Measurements from ENCODE around the gene MAN1C1.

- TF ChIP-seq CTCF (IDR thresholded peaks at IDR 0.05) (no peak), EZH2 (IDR thresholded peaks at IDR 0.05; ENCODE audit: borderline replicate concordance, insufficient read depth, low read depth, low read length, poor library complexity, severe bottlenecking) (no peak)
Measured at GRCh38 chr1:25784575-25785051, 168.0 kb downstream of the MAN1C1 start.
